ENCODE results near the gene C6orf89. TPM values are rescaled to one million over a fixed set of nuclear protein-coding genes. Genes with fewer than 3 reads are reported as not detected.

C6orf89 gene
- polyA plus RNA-seq, 3 donors: 39.8 to 49.7 (median 46.4) TPM

Other genes with a start within 250 kb of the C6orf89 start
- 10 to 100 TPM; 11.1 to 12.2 (median 11.7) TPM for gene CDKN1A, start 207.2 kb upstream of the C6orf89 start, polyA plus RNA-seq (ENCODE audit: insufficient read length in 3 of 3)
- gene RAB44, start 188.1 kb upstream of the C6orf89 start, polyA plus RNA-seq (ENCODE audit: insufficient read length in 3 of 3): under 1 TPM; 0.04 to 0.10 (median 0.06) TPM
- gene CPNE5, start 46.5 kb upstream of the C6orf89 start, polyA plus RNA-seq (ENCODE audit: insufficient read length in 3 of 3): 10 to 100 TPM; 12.3 to 14.1 (median 12.6) TPM
- gene PPIL1, start 11.1 kb upstream of the C6orf89 start, polyA plus RNA-seq (ENCODE audit: insufficient read length in 3 of 3): 10 to 100 TPM; 45.4 to 57.5 (median 48.4) TPM
- gene PI16, start 68.8 kb downstream of the C6orf89 start, polyA plus RNA-seq (ENCODE audit: insufficient read length in 3 of 3): 1 to 10 TPM in 2 of 3 donors, under 1 TPM in 1; 0.45 to 2.5 (median 2.1) TPM
- gene MTCH1, start 100.2 kb downstream of the C6orf89 start, polyA plus RNA-seq (ENCODE audit: insufficient read length in 3 of 3): 100 to 1,000 TPM; 156 to 182 (median 173) TPM
- 1 to 10 TPM; 2.1 to 2.8 (median 2.6) TPM for gene FGD2, start 119.7 kb downstream of the C6orf89 start, polyA plus RNA-seq (ENCODE audit: insufficient read length in 3 of 3)

All from renal pelvis (tissue), 3 donors.